Measurements from ENCODE around the gene HES3. TPM values are rescaled to one million over a fixed set of nuclear protein-coding genes. Genes with fewer than 3 reads are reported as not detected.

HES3 gene
- polyA plus RNA-seq, 3 donors = not detected

GRCh38 chr1:6260961-6261614, 17.1 kb downstream of the HES3 start, which contains the start of gene GPR153:
GPR153 (minus strand) TSS chr1:6261098; CDS start chr1:6254905, 6,193 bp downstream.
- no peak for DNase-seq (ENCODE audit: low read depth in 3 of 3, low spot score in 2 of 3)

- DNase-seq (ENCODE audit: low read depth in 3 of 3, low spot score in 2 of 3) = no peak
Observed at GRCh38 chr1:6261615-6261995, 17.6 kb downstream of the HES3 start.

GRCh38 chr1:6262555-6263420, 18.8 kb downstream of the HES3 start:
- no peak for DNase-seq (ENCODE audit: low read depth in 3 of 3, low spot score in 2 of 3)

- DNase-seq (ENCODE audit: low read depth in 3 of 3, low spot score in 2 of 3) = no peak
Observed at GRCh38 chr1:6263716-6264115, 19.7 kb downstream of the HES3 start.

- no peak for DNase-seq (ENCODE audit: low read depth in 3 of 3, low spot score in 2 of 3)
Observed at GRCh38 chr1:6265151-6265550, 21.2 kb downstream of the HES3 start.

GRCh38 chr1:6266641-6267040, 22.7 kb downstream of the HES3 start:
- no peak for DNase-seq (ENCODE audit: low read depth in 3 of 3, low spot score in 2 of 3)

- DNase-seq (ENCODE audit: low read depth in 3 of 3, low spot score in 2 of 3) = no peak
Observed at GRCh38 chr1:6267686-6268322, 23.8 kb downstream of the HES3 start.

GRCh38 chr1:6268415-6268814, 24.4 kb downstream of the HES3 start:
- DNase-seq (ENCODE audit: low read depth in 3 of 3, low spot score in 2 of 3) = no peak

- DNase-seq (ENCODE audit: low read depth in 3 of 3, low spot score in 2 of 3) = no peak
Observed at GRCh38 chr1:6269296-6269695, 25.3 kb downstream of the HES3 start.

- no peak for DNase-seq (ENCODE audit: low read depth in 3 of 3, low spot score in 2 of 3)
Observed at GRCh38 chr1:6269720-6270400, 25.9 kb downstream of the HES3 start.

- DNase-seq (ENCODE audit: low read depth in 3 of 3, low spot score in 2 of 3) = no peak
Observed at GRCh38 chr1:6270401-6270800, 26.4 kb downstream of the HES3 start.

GRCh38 chr1:6271006-6271405, 27.0 kb downstream of the HES3 start:
- no peak for DNase-seq (ENCODE audit: low read depth in 3 of 3, low spot score in 2 of 3)

- no peak for DNase-seq (ENCODE audit: low read depth in 3 of 3, low spot score in 2 of 3)
Observed at GRCh38 chr1:6271554-6271953, 27.6 kb downstream of the HES3 start.

GRCh38 chr1:6272452-6272851, 28.5 kb downstream of the HES3 start:
- DNase-seq (ENCODE audit: low read depth in 3 of 3, low spot score in 2 of 3) = no peak

GRCh38 chr1:6272868-6273267, 28.9 kb downstream of the HES3 start:
- DNase-seq (ENCODE audit: low read depth in 3 of 3, low spot score in 2 of 3) = no peak

GRCh38 chr1:6273380-6273891, 29.5 kb downstream of the HES3 start:
- no peak for DNase-seq (ENCODE audit: low read depth in 3 of 3, low spot score in 2 of 3)

GRCh38 chr1:6274102-6274501, 30.1 kb downstream of the HES3 start:
- no peak for DNase-seq (ENCODE audit: low read depth in 3 of 3, low spot score in 2 of 3)

- DNase-seq (ENCODE audit: low read depth in 3 of 3, low spot score in 2 of 3) = no peak
Observed at GRCh38 chr1:6274622-6275139, 30.7 kb downstream of the HES3 start.

GRCh38 chr1:6275826-6276782, 32.1 kb downstream of the HES3 start:
- no peak for DNase-seq (ENCODE audit: low read depth in 3 of 3, low spot score in 2 of 3)

Data from right renal cortex interstitium (tissue), 3 donors.